ENCODE measurements around the gene ABLIM1. TPM values are rescaled to one million over a fixed set of nuclear protein-coding genes. Genes with fewer than 3 reads are reported as not detected.

The ABLIM1 gene
- total RNA-seq, 6 experiments from 2014 or later = 38.8 to 76.5 (median 50.6) TPM

GRCh38 chr10:114631666-114632417 lies 26.2 kb downstream of the ABLIM1 start:
- 0% methylated on average over 9 of the region's 53 CpGs for WGBS (ENCODE audit: insufficient coverage, low coverage, low lambda C conversion rate, missing lambda C conversion rate)
- peaks cover 0 to 41% (median 5%) of the 10 kb centered on the region in 4 donors for H3K4me1 ChIP-seq
- H3K27ac ChIP-seq = peak overlapping the region; percentile 81 to 97 (median 97)
- peak overlapping the region; percentile 63 to 72 (median 66) for H3K4me3 ChIP-seq
- intact Hi-C loops (cut with DNase I) = no loop called here
- DNase-seq (peak; percentile 74 to 91 (median 81)), ATAC-seq (peak; percentile 67 to 88 (median 80))
- no peaks in the 10 kb centered on the region for H3K27me3 ChIP-seq
- H3K9me3 ChIP-seq = no peaks in the 10 kb centered on the region
- TF ChIP-seq CTCF (IDR thresholded peaks at IDR 0.05) (peak in 2 of 4 donors; percentile 11 to 12), POLR2A (IDR thresholded peaks at IDR 0.05) (peak; percentile 86)
- H3K36me3 ChIP-seq = no peaks in the 10 kb centered on the region

GRCh38 chr10:114631090-114631665 lies 26.9 kb downstream of the ABLIM1 start:
- Histone ChIP-seq H3K27me3 (no peaks in the 10 kb centered on the region), H3K4me1 (peaks cover 0 to 41% (median 5%) of the 10 kb centered on the region in 4 donors), H3K36me3 (no peaks in the 10 kb centered on the region), H3K4me3 (peak overlapping the region; percentile 63 to 72 (median 66)), H3K27ac (peak overlapping the region; percentile 81 to 97 (median 97)), H3K9me3 (no peaks in the 10 kb centered on the region)
- DNase-seq (no peak), ATAC-seq (peak in 2 of 4 donors; percentile 1 to 2)
- TF ChIP-seq CTCF (IDR thresholded peaks at IDR 0.05) (no peak), POLR2A (IDR thresholded peaks at IDR 0.05) (no peak)
- 8% methylated on average over 9 of the region's 9 CpGs for WGBS (ENCODE audit: insufficient coverage, low coverage, low lambda C conversion rate, missing lambda C conversion rate)
- intact Hi-C loops (cut with DNase I) = no loop called here

GRCh38 chr10:114629824-114630730 lies 28.0 kb downstream of the ABLIM1 start:
- no peaks in the 10 kb centered on the region for H3K36me3 ChIP-seq
- H3K4me1 ChIP-seq = peaks cover 0 to 37% (median 5%) of the 10 kb centered on the region in 4 donors
- ATAC-seq (peak; percentile 5 to 63 (median 50)), DNase-seq (no peak)
- H3K27ac ChIP-seq = peak overlapping the region; percentile 40 to 97 (median 97)
- H3K9me3 ChIP-seq = no peaks in the 10 kb centered on the region
- no peaks in the 10 kb centered on the region for H3K27me3 ChIP-seq
- 38% methylated on average over 4 of the region's 4 CpGs for WGBS (ENCODE audit: insufficient coverage, low coverage, low lambda C conversion rate, missing lambda C conversion rate)
- peak overlapping the region; percentile 63 to 72 (median 66) for H3K4me3 ChIP-seq
- intact Hi-C loops (cut with DNase I) = no loop called here
- no peak for TF ChIP-seq POLR2A (IDR thresholded peaks at IDR 0.05)
- TF ChIP-seq CTCF (IDR thresholded peaks at IDR 0.05) = no peak

GRCh38 chr10:114629083-114629823 lies 28.8 kb downstream of the ABLIM1 start:
- 14% methylated on average over 4 of the region's 9 CpGs for WGBS (ENCODE audit: insufficient coverage, low coverage, low lambda C conversion rate, missing lambda C conversion rate)
- Histone ChIP-seq H3K27me3 (no peaks in the 10 kb centered on the region), H3K4me1 (peaks cover 0 to 42% (median 6%) of the 10 kb centered on the region in 4 donors), H3K9me3 (no peaks in the 10 kb centered on the region), H3K27ac (peak overlapping the region; percentile 40 to 97 (median 97)), H3K4me3 (peak overlapping the region in 2 of 3 donors; percentile 66 to 72), H3K36me3 (no peaks in the 10 kb centered on the region)
- TF ChIP-seq POLR2A (IDR thresholded peaks at IDR 0.05) = no peak
- TF ChIP-seq CTCF (IDR thresholded peaks at IDR 0.05) = no peak
- intact Hi-C loops (cut with DNase I) = no loop called here
- DNase-seq (peak in 1 of 3 donors; percentile 63), ATAC-seq (peak in 1 of 4 donors; percentile 17)
